K562 (cell line): Measurements from ENCODE around the gene VWA8. TPM values are rescaled to one million over a fixed set of nuclear protein-coding genes. Genes with fewer than 3 reads are reported as not detected.

Experiments
- ATAC-seq: fragments of 200-7000 bp; cut with Tn5 transposase; 3 replicates; pipeline ENCODE4 v1.9.1; 2020; ENCODE audit warnings: moderate library complexity
- BruUV-seq: library from RNA; stranded (reverse); fragments of 400-500 nt; replicated peaks from 2 replicates; lab custom pipeline; 2021; lab: Mats Ljungman, UMichigan
- CTCF ChIA-PET: fragments of 300-600 bp; formaldehyde crosslinking; extraction: SDS; loops from one replicate; lab custom pipeline; 2021; ENCODE audit warnings: low intra/inter-chr PET ratio; lab: Yijun Ruan, JAX
- POLR2A ChIA-PET: fragments of 300-600, 350-650 bp; sonication (Branson Sonifier 250); formaldehyde crosslinking; extraction: SDS; loops from one replicate; lab custom pipeline; 2021; ENCODE audit warnings: antibody characterized with exemption, inconsistent platforms; lab: Yijun Ruan, JAX
- DNase-seq, 4 experiments: peaks; one replicate each; pipeline versions ENCODE4 v3.0.0 to v3.0.0-alpha.2; 2011 to 2018; ENCODE audit warnings: low spot score in 3 of 4, mixed read lengths in 3 of 4; ENCODE audit errors: extremely low read depth in 1 of 4
- FAIRE-seq: peaks from 2 replicates; lab custom pipeline; 2011; peaks lifted over from hg19 to GRCh38; lab: Jason Lieb, UNC
- H2AFZ ChIP-seq: 2 replicates; pipeline ENCODE4 v1.6.0; 2011; ENCODE audit warnings: low read depth, low read length, control low read depth, inconsistent platforms
- H3K27ac ChIP-seq: fragments of 200-600 bp; 3 replicates; pipeline ENCODE4 v1.8.0; 2011; ENCODE audit warnings: low read depth, mild to moderate bottlenecking, control low read depth, inconsistent platforms, low read length, moderate library complexity, mixed read lengths; ENCODE audit errors: extremely low read depth
- H3K27me3 ChIP-seq, 2 experiments: fragments of 300-600 bp in 1 of 2; 2 replicates in 1 of 2; 3 replicates in 1 of 2; pipeline versions ENCODE4 v1.6.0 to v1.8.0; 2011; ENCODE audit warnings: inconsistent platforms in 2 of 2, low read length in 2 of 2, mild to moderate bottlenecking in 1 of 2, mixed read lengths in 1 of 2, moderate library complexity in 1 of 2; ENCODE audit not compliant: control insufficient read depth in 2 of 2, insufficient read depth in 2 of 2
- H3K36me3 ChIP-seq: fragments of 300-600 bp; 3 replicates; pipeline ENCODE4 v1.8.0; 2011; ENCODE audit warnings: mild to moderate bottlenecking, low read length, inconsistent platforms; ENCODE audit not compliant: control insufficient read depth, insufficient read depth
- H3K4me1 ChIP-seq, 2 experiments: fragments of 200-600 bp in 1 of 2; replicated peaks in 1 of 2; 2 replicates in 1 of 2; 3 replicates in 1 of 2; pipeline versions ENCODE4 v1.5.1 to v1.8.0; 2011; ENCODE audit warnings: inconsistent platforms in 2 of 2, low read length in 2 of 2, mild to moderate bottlenecking in 1 of 2, mixed read lengths in 1 of 2, moderate library complexity in 1 of 2; ENCODE audit not compliant: control insufficient read depth in 2 of 2, insufficient read depth in 2 of 2
- H3K4me2 ChIP-seq: 2 replicates; pipeline ENCODE4 v1.6.1; 2011; ENCODE audit warnings: low read length, control low read depth, inconsistent platforms, mixed read lengths; ENCODE audit not compliant: insufficient read depth
- H3K4me3 ChIP-seq: fragments of 200-600 bp; sonication (generic), shearing (Covaris generic); 2 replicates; pipeline ENCODE4 v1.5.1; 2016; ENCODE audit warnings: control low read depth, inconsistent platforms
- H3K79me2 ChIP-seq: fragments of 200-600 bp; 3 replicates; pipeline ENCODE4 v1.8.0; 2011; ENCODE audit warnings: low read length, inconsistent platforms; ENCODE audit not compliant: control insufficient read depth, insufficient read depth
- H3K9ac ChIP-seq, 2 experiments: 2 replicates each; pipeline versions ENCODE4 v1.6.0 to v1.6.1; 2011; ENCODE audit warnings: low read depth in 2 of 2, low read length in 2 of 2, control low read depth in 1 of 2, inconsistent platforms in 1 of 2, mild to moderate bottlenecking in 1 of 2, mixed read lengths in 1 of 2; ENCODE audit not compliant: insufficient read depth in 1 of 2
- H3K9me1 ChIP-seq: one replicate; pipeline ENCODE4 v1.6.0; 2011; ENCODE audit warnings: inconsistent platforms, mild to moderate bottlenecking, low read length, moderate library complexity; ENCODE audit not compliant: control insufficient read depth, insufficient read depth
- H3K9me3 ChIP-seq: replicated peaks from 2 replicates; pipeline ENCODE4 v1.5.1; 2011; ENCODE audit warnings: low read depth, low read length, inconsistent platforms; ENCODE audit not compliant: control insufficient read depth, insufficient read depth
- H4K20me1 ChIP-seq: replicated peaks from 2 replicates; pipeline ENCODE4 v1.6.1; 2011; ENCODE audit warnings: low read length, inconsistent platforms, mixed read lengths; ENCODE audit not compliant: control insufficient read depth, insufficient read depth
- ATF3 ChIP-seq, 2 experiments: fragments of 450-650 bp in 1 of 2; sonication (generic) in 1 of 2; formaldehyde crosslinking in 1 of 2; IDR thresholded peaks in 1 of 2; conservative IDR thresholded peaks in 1 of 2; 2 replicates each; pipeline versions ENCODE4 v1.6.1 to v1.8.1; 2016 to 2023; ENCODE audit warnings: mild to moderate bottlenecking in 2 of 2, moderate library complexity in 2 of 2, inconsistent platforms in 1 of 2, missing genetic modification reagents in 1 of 2
- CHCHD3 ChIP-seq: fragments of 250-450 bp; sonication (Bioruptor Pico); IDR thresholded peaks from 2 replicates; pipeline ENCODE4 v2.1.2; 2022; ENCODE audit warnings: mild to moderate bottlenecking
- DNMT1 ChIP-seq: fragments of 450-650 bp; IDR thresholded peaks from 2 replicates; pipeline ENCODE4 v1.6.1; 2016; ENCODE audit warnings: antibody characterized with exemption, mild to moderate bottlenecking
- FOSL1 ChIP-seq: fragments of 200-800 bp; sonication (Bioruptor generic); conservative IDR thresholded peaks from 2 replicates; pipeline ENCODE4 v1.6.1; 2016; ENCODE audit warnings: missing genetic modification characterization, missing compliant biosample characterization
- FOXO4 ChIP-seq: fragments of 450-650 bp; formaldehyde crosslinking; IDR thresholded peaks from 2 replicates; pipeline ENCODE4 v1.4.0; 2020; ENCODE audit warnings: mild to moderate bottlenecking, moderate library complexity
- HDAC3 ChIP-seq: fragments of 450-650 bp; IDR thresholded peaks from 2 replicates; pipeline ENCODE4 v1.6.1; 2018; ENCODE audit warnings: borderline replicate concordance, mild to moderate bottlenecking, moderate library complexity; ENCODE audit not compliant: partially characterized antibody
- HIVEP1 ChIP-seq: fragments of 250-450 bp; sonication (Bioruptor Pico); IDR thresholded peaks from 2 replicates; pipeline ENCODE4 v1.4.0; 2020; ENCODE audit warnings: mild to moderate bottlenecking
- JUN ChIP-seq, 2 experiments: sonication (generic) in 1 of 2; formaldehyde crosslinking in 1 of 2; IDR thresholded peaks; 2 replicates each; pipeline versions ENCODE4 v1.6.1 to v1.8.0; 2012 to 2022; ENCODE audit warnings: borderline replicate concordance in 2 of 2, mild to moderate bottlenecking in 2 of 2, improper control_type of control experiment in 1 of 2, low read depth in 1 of 2, low read length in 1 of 2, missing genetic modification reagents in 1 of 2
- KLF16 ChIP-seq: IDR thresholded peaks from 2 replicates; pipeline ENCODE4 v1.6.1; 2016; ENCODE audit warnings: antibody characterized with exemption
- MBD1 ChIP-seq: fragments of 250-450 bp; sonication (Bioruptor Pico); IDR thresholded peaks from 2 replicates; pipeline ENCODE4 v1.8.0; 2022; ENCODE audit warnings: inconsistent platforms
- MTA2 ChIP-seq: fragments of 450-650 bp; IDR thresholded peaks from 2 replicates; pipeline ENCODE4 v1.6.1; 2016; ENCODE audit warnings: low read depth
- MYBL2 ChIP-seq, 2 experiments: fragments of 450-650 bp in 1 of 2; sonication (generic) in 1 of 2; formaldehyde crosslinking in 1 of 2; IDR thresholded peaks; 2 replicates each; pipeline versions ENCODE4 v1.6.1 to v1.8.1; 2017 to 2022; ENCODE audit warnings: borderline replicate concordance in 1 of 2, inconsistent platforms in 1 of 2, low read depth in 1 of 2, mild to moderate bottlenecking in 1 of 2, missing genetic modification reagents in 1 of 2, moderate library complexity in 1 of 2
- NFE2 ChIP-seq: IDR thresholded peaks from 2 replicates; pipeline ENCODE4 v1.6.1; 2014; ENCODE audit warnings: antibody characterized with exemption, low read depth
- SMARCA5 ChIP-seq: fragments of 450-650 bp; IDR thresholded peaks from 2 replicates; pipeline ENCODE4 v1.6.1; 2016
- ZNF316 ChIP-seq: fragments of 450-650 bp; IDR thresholded peaks from 2 replicates; pipeline ENCODE4 v1.6.1; 2016
- ZNF695 ChIP-seq: fragments of 450-650 bp; formaldehyde crosslinking; IDR thresholded peaks from 2 replicates; pipeline ENCODE4 v1.4.0; 2020; ENCODE audit warnings: mild to moderate bottlenecking, moderate library complexity
- WGBS: fragments of 100-300 bp; shearing (Covaris generic); methylation state at CpG from one replicate; pipeline ENCODE4 v1.1.6; 2016; ENCODE audit warnings: low coverage, mixed read lengths; ENCODE audit not compliant: insufficient coverage; ENCODE audit errors: missing lambda C conversion rate; 5-methylcytosine and 5-hydroxymethylcytosine counted together
- in situ Hi-C: fragments of 300-500 bp; cut with MboI; formaldehyde crosslinking; loops from 4 replicates; pipeline ENCODE4 v1.15.0; 2018; ENCODE audit warnings: inconsistent platforms, mixed read lengths
- intact Hi-C: fragments of 100-400 bp; cut with micrococcal nuclease; formaldehyde crosslinking; loops from 2 replicates; pipeline ENCODE4 v1.14.2; 2022
- polyA plus RNA-seq, 8 experiments: library from polyadenylated mRNA; depleted of rRNA in 4 of 8; stranded (reverse) in 5 of 8; unstranded in 3 of 8; fragments of >200 nt; fragmentation: Nextera tagmentation in 2 of 8; fragmentation: Illumina TruSeq in 1 of 8; extraction: Ambion mirVana in 2 of 8; extraction: Trizol in 1 of 8; gene quantifications; 2 replicates each; pipeline versions ENCODE4 v1.2.1 to v1.2.3, GENCODE V29; 2011 to 2014; ENCODE audit warnings: inconsistent platforms in 1 of 8, missing spikeins in 1 of 8
- total RNA-seq, 7 experiments: library from RNA; depleted of rRNA in 6 of 7; stranded (reverse); fragments of >200 nt in 6 of 7; fragmentation: Illumina TruSeq in 2 of 7; extraction: Trizol in 2 of 7; gene quantifications; 2 replicates each; pipeline versions ENCODE4 v1.2.1 to v1.2.3, GENCODE V29; 2011 to 2021; ENCODE audit warnings: low replicate concordance in 1 of 7

The VWA8 gene
- total and polyA plus RNA-seq, 9 of the 15 experiments (the other 6 are each of a cell fraction or from before 2014, with no cell fraction given) = 2.1 to 18.5 (median 13.3) TPM

GRCh38 chr13:41751734-41752445 lies 209.0 kb downstream of the VWA8 start (continued):
- TF ChIP-seq CHCHD3 (CRISPR knock-in tag) = no peak
- TF ChIP-seq SMARCA5 = no peak
- no peak for TF ChIP-seq KLF16
- no peak for TF ChIP-seq MTA2
- TF ChIP-seq MYBL2 (IDR thresholded peaks at IDR 0.05; ENCODE audit: low read depth) = no peak
- TF ChIP-seq MYBL2 (CRISPR knock-in tag; IDR thresholded peaks at IDR 0.05; ENCODE audit: borderline replicate concordance) = no peak
- TF ChIP-seq HDAC3 = no peak

- no peak overlapping the region for H3K9ac ChIP-seq
- WGBS = 4% methylated on average over 2 of the region's 2 CpGs
- H3K27ac ChIP-seq = peak overlapping the region; percentile 53; the same call in 1 of the 3 replicates
- H3K4me1 ChIP-seq = peaks cover 0 to 14% of the 10 kb centered on the region in 2 experiments; a peak in 2 of 5 replicates
- ChIA-PET CTCF (no interaction called here), POLR2A (interaction anchor here (1.4 kb wide), 1 partner anchor 8 kb away, joined by 3 read pairs; no protein-coding TSS in a partner anchor)
- no peaks in the 10 kb centered on the region for H3K27me3 ChIP-seq
- no peaks in the 10 kb centered on the region for H4K20me1 ChIP-seq
- peak; percentile 88 for ATAC-seq
- H3K4me3 ChIP-seq = no peak overlapping the region
- H3K36me3 ChIP-seq = peaks cover 6% of the 10 kb centered on the region; the same call in 1 of the 3 replicates
- DNase-seq = peak; percentile 25 to 42 (median 37)
- H3K9me1 ChIP-seq = no peaks in the 10 kb centered on the region
- intact Hi-C loops (loop anchor here (5.0 kb wide), 1 partner anchor 84 kb away; no protein-coding TSS in a partner anchor), in situ Hi-C loops (no loop called here)
- peak; percentile 48 for FAIRE-seq
- H3K4me2 ChIP-seq = no peak overlapping the region; the same call in 1 of the 2 replicates
- BruUV-seq = no TSS peak
- no peaks in the 10 kb centered on the region; the same call in 2 of the 3 replicates for H3K79me2 ChIP-seq
- H2AFZ ChIP-seq = no peak overlapping the region
- no peaks in the 10 kb centered on the region for H3K9me3 ChIP-seq
- TF ChIP-seq JUN (IDR thresholded peaks at IDR 0.05; ENCODE audit: borderline replicate concordance, low read depth, low read length) (0 out of 2 replicates have a peak, but pooled peaks have one; percentile 16), JUN (CRISPR knock-in tag; IDR thresholded peaks at IDR 0.05; ENCODE audit: borderline replicate concordance) (no peak), ZNF695 (no peak), NFE2 (peak; percentile 12; the same call in 1 of the 2 replicates), ZNF316 (no peak), MBD1 (CRISPR knock-in tag) (no peak), ATF3 (IDR thresholded peaks at IDR 0.05) (peak; percentile 70), ATF3 (CRISPR knock-in tag; conservative IDR thresholded peaks at IDR 0.05) (no peak), FOXO4 (no peak), DNMT1 (no peak), HIVEP1 (CRISPR knock-in tag) (no peak), FOSL1 (tag) (peak; percentile 66)
These were observed 209.6 kb downstream of the VWA8 start for GRCh38 chr13:41751277-41751676.
